K562 (cell line): ENCODE data around the gene SGTB. TPM values are rescaled to one million over a fixed set of nuclear protein-coding genes. Genes with fewer than 3 reads are reported as not detected.

ENCODE experiments used
- ATAC-seq: fragments of 200-7000 bp; cut with Tn5 transposase; 3 replicates; pipeline ENCODE4 v1.9.1; 2020; ENCODE audit warnings: moderate library complexity
- BruUV-seq: library from RNA; stranded (reverse); fragments of 400-500 nt; replicated peaks from 2 replicates; lab custom pipeline; 2021; lab: Mats Ljungman, UMichigan
- CTCF ChIA-PET: fragments of 300-600 bp; formaldehyde crosslinking; extraction: SDS; loops from one replicate; lab custom pipeline; 2021; ENCODE audit warnings: low intra/inter-chr PET ratio; lab: Yijun Ruan, JAX
- POLR2A ChIA-PET: fragments of 300-600, 350-650 bp; sonication (Branson Sonifier 250); formaldehyde crosslinking; extraction: SDS; loops from one replicate; lab custom pipeline; 2021; ENCODE audit warnings: antibody characterized with exemption, inconsistent platforms; lab: Yijun Ruan, JAX
- DNase-seq, 4 experiments: peaks; one replicate each; pipeline versions ENCODE4 v3.0.0 to v3.0.0-alpha.2; 2011 to 2018; ENCODE audit warnings: low spot score in 3 of 4, mixed read lengths in 3 of 4; ENCODE audit errors: extremely low read depth in 1 of 4
- FAIRE-seq: peaks from 2 replicates; lab custom pipeline; 2011; peaks lifted over from hg19 to GRCh38; lab: Jason Lieb, UNC
- H2AFZ ChIP-seq: 2 replicates; pipeline ENCODE4 v1.6.0; 2011; ENCODE audit warnings: low read depth, low read length, control low read depth, inconsistent platforms
- H3K27ac ChIP-seq: fragments of 200-600 bp; 3 replicates; pipeline ENCODE4 v1.8.0; 2011; ENCODE audit warnings: low read depth, mild to moderate bottlenecking, control low read depth, inconsistent platforms, low read length, moderate library complexity, mixed read lengths; ENCODE audit errors: extremely low read depth
- H3K27me3 ChIP-seq, 2 experiments: fragments of 300-600 bp in 1 of 2; 2 replicates in 1 of 2; 3 replicates in 1 of 2; pipeline versions ENCODE4 v1.6.0 to v1.8.0; 2011; ENCODE audit warnings: inconsistent platforms in 2 of 2, low read length in 2 of 2, mild to moderate bottlenecking in 1 of 2, mixed read lengths in 1 of 2, moderate library complexity in 1 of 2; ENCODE audit not compliant: control insufficient read depth in 2 of 2, insufficient read depth in 2 of 2
- H3K36me3 ChIP-seq: fragments of 300-600 bp; 3 replicates; pipeline ENCODE4 v1.8.0; 2011; ENCODE audit warnings: mild to moderate bottlenecking, low read length, inconsistent platforms; ENCODE audit not compliant: control insufficient read depth, insufficient read depth
- H3K4me1 ChIP-seq, 2 experiments: fragments of 200-600 bp in 1 of 2; replicated peaks in 1 of 2; 2 replicates in 1 of 2; 3 replicates in 1 of 2; pipeline versions ENCODE4 v1.5.1 to v1.8.0; 2011; ENCODE audit warnings: inconsistent platforms in 2 of 2, low read length in 2 of 2, mild to moderate bottlenecking in 1 of 2, mixed read lengths in 1 of 2, moderate library complexity in 1 of 2; ENCODE audit not compliant: control insufficient read depth in 2 of 2, insufficient read depth in 2 of 2
- H3K4me2 ChIP-seq: 2 replicates; pipeline ENCODE4 v1.6.1; 2011; ENCODE audit warnings: low read length, control low read depth, inconsistent platforms, mixed read lengths; ENCODE audit not compliant: insufficient read depth
- H3K4me3 ChIP-seq: fragments of 200-600 bp; sonication (generic), shearing (Covaris generic); 2 replicates; pipeline ENCODE4 v1.5.1; 2016; ENCODE audit warnings: control low read depth, inconsistent platforms
- H3K79me2 ChIP-seq: fragments of 200-600 bp; 3 replicates; pipeline ENCODE4 v1.8.0; 2011; ENCODE audit warnings: low read length, inconsistent platforms; ENCODE audit not compliant: control insufficient read depth, insufficient read depth
- H3K9ac ChIP-seq, 2 experiments: 2 replicates each; pipeline versions ENCODE4 v1.6.0 to v1.6.1; 2011; ENCODE audit warnings: low read depth in 2 of 2, low read length in 2 of 2, control low read depth in 1 of 2, inconsistent platforms in 1 of 2, mild to moderate bottlenecking in 1 of 2, mixed read lengths in 1 of 2; ENCODE audit not compliant: insufficient read depth in 1 of 2
- H3K9me1 ChIP-seq: one replicate; pipeline ENCODE4 v1.6.0; 2011; ENCODE audit warnings: inconsistent platforms, mild to moderate bottlenecking, low read length, moderate library complexity; ENCODE audit not compliant: control insufficient read depth, insufficient read depth
- H3K9me3 ChIP-seq: replicated peaks from 2 replicates; pipeline ENCODE4 v1.5.1; 2011; ENCODE audit warnings: low read depth, low read length, inconsistent platforms; ENCODE audit not compliant: control insufficient read depth, insufficient read depth
- H4K20me1 ChIP-seq: replicated peaks from 2 replicates; pipeline ENCODE4 v1.6.1; 2011; ENCODE audit warnings: low read length, inconsistent platforms, mixed read lengths; ENCODE audit not compliant: control insufficient read depth, insufficient read depth
- HMGN3 ChIP-seq: IDR thresholded peaks from 2 replicates; pipeline ENCODE4 v1.6.1; 2011; ENCODE audit warnings: borderline replicate concordance, low read depth, mild to moderate bottlenecking, mixed read lengths, low read length; ENCODE audit not compliant: insufficient read length; ENCODE audit errors: extremely low read depth
- NR4A1 ChIP-seq, 2 experiments: fragments of 250-450 bp in 1 of 2; fragments of 450-650 bp in 1 of 2; sonication (Bioruptor Pico) in 1 of 2; IDR thresholded peaks; 2 replicates each; pipeline versions ENCODE4 v1.4.0 to v1.6.1; 2016 to 2020; ENCODE audit warnings: mild to moderate bottlenecking in 2 of 2, missing compliant biosample characterization in 1 of 2, missing genetic modification characterization in 1 of 2, moderate library complexity in 1 of 2
- PBX2 ChIP-seq, 2 experiments: IDR thresholded peaks in 1 of 2; conservative IDR thresholded peaks in 1 of 2; 2 replicates each; pipeline ENCODE4 v1.6.1; 2016; ENCODE audit warnings: low read depth in 2 of 2, mild to moderate bottlenecking in 1 of 2, missing compliant biosample characterization in 1 of 2, missing genetic modification characterization in 1 of 2, moderate library complexity in 1 of 2
- PTTG1 ChIP-seq: fragments of 450-650 bp; IDR thresholded peaks from 2 replicates; pipeline ENCODE4 v1.6.1; 2016; ENCODE audit warnings: low read depth, mild to moderate bottlenecking, missing genetic modification characterization, missing compliant biosample characterization
- RERE ChIP-seq: sonication (generic); formaldehyde crosslinking; IDR thresholded peaks from 2 replicates; pipeline ENCODE4 v1.8.0; 2023; ENCODE audit warnings: missing genetic modification reagents, mild to moderate bottlenecking, borderline replicate concordance
- ZNF280A ChIP-seq: fragments of 450-650 bp; IDR thresholded peaks from 2 replicates; pipeline ENCODE4 v1.6.1; 2018; ENCODE audit warnings: mild to moderate bottlenecking, low read depth; ENCODE audit not compliant: partially characterized antibody
- whole genome bisulfite sequencing: fragments of 100-300 bp; shearing (Covaris generic); methylation state at CpG from one replicate; pipeline ENCODE4 v1.1.6; 2016; ENCODE audit warnings: low coverage, mixed read lengths; ENCODE audit not compliant: insufficient coverage; ENCODE audit errors: missing lambda C conversion rate; 5-methylcytosine and 5-hydroxymethylcytosine counted together
- in situ Hi-C: fragments of 300-500 bp; cut with MboI; formaldehyde crosslinking; loops from 4 replicates; pipeline ENCODE4 v1.15.0; 2018; ENCODE audit warnings: inconsistent platforms, mixed read lengths
- intact Hi-C: fragments of 100-400 bp; cut with micrococcal nuclease; formaldehyde crosslinking; loops from 2 replicates; pipeline ENCODE4 v1.14.2; 2022
- polyA plus RNA-seq, 8 experiments: library from polyadenylated mRNA; depleted of rRNA in 4 of 8; stranded (reverse) in 5 of 8; unstranded in 3 of 8; fragments of >200 nt; fragmentation: Nextera tagmentation in 2 of 8; fragmentation: Illumina TruSeq in 1 of 8; extraction: Ambion mirVana in 2 of 8; extraction: Trizol in 1 of 8; gene quantifications; 2 replicates each; pipeline versions ENCODE4 v1.2.1 to v1.2.3, GENCODE V29; 2011 to 2014; ENCODE audit warnings: inconsistent platforms in 1 of 8, missing spikeins in 1 of 8
- total RNA-seq, 7 experiments: library from RNA; depleted of rRNA in 6 of 7; stranded (reverse); fragments of >200 nt in 6 of 7; fragmentation: Illumina TruSeq in 2 of 7; extraction: Trizol in 2 of 7; gene quantifications; 2 replicates each; pipeline versions ENCODE4 v1.2.1 to v1.2.3, GENCODE V29; 2011 to 2021; ENCODE audit warnings: low replicate concordance in 1 of 7

Gene SGTB
- total and polyA plus RNA-seq, 9 of the 15 experiments (the other 6 are each of a cell fraction or from before 2014, with no cell fraction given): 1.3 to 8.4 (median 4.8) TPM

- in situ Hi-C loops: no loop called here
These were observed 26.0 kb downstream of the SGTB start for GRCh38 chr5:65695896-65696295.

More at GRCh38 chr5:65695896-65696295, 26.0 kb downstream of the SGTB start:
- no peak overlapping the region for H3K4me3 ChIP-seq
- no peak overlapping the region for H3K9ac ChIP-seq
- no peak overlapping the region for H3K27ac ChIP-seq
- POLR2A ChIA-PET: interaction anchor here (0.8 to 1.3 kb wide), 2 partner anchors 10 to 30 kb away, joined by 3 read pairs; no protein-coding TSS in a partner anchor
- no peak for DNase-seq
- no peaks in the 10 kb centered on the region for H3K27me3 ChIP-seq
- CTCF ChIA-PET: no interaction called here
- no peak overlapping the region for H2AFZ ChIP-seq
- H3K9me3 ChIP-seq: no peaks in the 10 kb centered on the region
- ATAC-seq: no peak
- no peak overlapping the region for H3K4me2 ChIP-seq
- WGBS: 62% methylated on average over 4 of the region's 4 CpGs
- H3K36me3 ChIP-seq: no peaks in the 10 kb centered on the region
- BruUV-seq: no TSS peak
- no peak for FAIRE-seq
- H4K20me1 ChIP-seq: no peaks in the 10 kb centered on the region
- no peaks in the 10 kb centered on the region for H3K4me1 ChIP-seq
- TF ChIP-seq HMGN3 (no peak), PTTG1 (no peak), RERE (no peak), PBX2 (CRISPR knock-in tag; IDR thresholded peaks at IDR 0.05; ENCODE audit: low read depth) (no peak), PBX2 (tag; conservative IDR thresholded peaks at IDR 0.05; ENCODE audit: low read depth) (no peak), NR4A1 (CRISPR knock-in tag; IDR thresholded peaks at IDR 0.05) (no peak), NR4A1 (tag; IDR thresholded peaks at IDR 0.05) (no peak), ZNF280A (no peak)
- intact Hi-C loops: no loop called here
- no peaks in the 10 kb centered on the region for H3K79me2 ChIP-seq
- H3K9me1 ChIP-seq: no peaks in the 10 kb centered on the region
